Heart left ventricle (tissue), 13 donors: ENCODE results near the gene DVL1.

Source experiments
- POLR2A ChIP-seq, 2 donors: fragments of 450-650 bp; IDR thresholded peaks; one replicate each; pipeline ENCODE4 v1.6.1; 2017; ENCODE audit warnings: antibody characterized with exemption in 2 of 2, mild to moderate bottlenecking in 2 of 2, moderate library complexity in 2 of 2
- TF ChIP-seq, protein P1 (sequence below), 12 donors: fragments of 200-600 bp; sonication (generic) in 4 of 12; IDR thresholded peaks; one replicate each; pipeline versions ENCODE4 v1.5.0 to v1.8.0; 2018 to 2022; ENCODE audit warnings: antibody characterized with exemption in 12 of 12, mild to moderate bottlenecking in 5 of 12
- donor health status: ischemic (EF 13 %, LVEDD 7.1; RV severe dilation, severe dysfunction).
- donor health status: DM: no; HTN: yes; CAD: no.
- donor health status: DM: no; HTN: no; CAD: no.
- donor health status: ischemic (EF 25% LVEDD 6.9; RV normal size, moderate dysfunction).
- donor health status: ischemic (EF 25% LVEDD 5.7; RV mildly dilated, moderate dysfunction).
- donor health status: ischemic (EF 35%, LVEDD 5.7; RV mildly dilated, moderate dysfunction).
- donor health status: nonischemic (EF 11% LVEDD 7.7; RV severe dilation, severe dysfunction).
- donor health status: DM: yes; HTN: yes; CAD: no.
- donor health status: PGD.
- donor health status: ischemic (EF 29% LVEDD 5.4; RV normal size, mild dysfunction).
- donor health status: nonischemic (EF 23%, LVEDD 6.1; RV moderate dilation, normal function).

DNA sequence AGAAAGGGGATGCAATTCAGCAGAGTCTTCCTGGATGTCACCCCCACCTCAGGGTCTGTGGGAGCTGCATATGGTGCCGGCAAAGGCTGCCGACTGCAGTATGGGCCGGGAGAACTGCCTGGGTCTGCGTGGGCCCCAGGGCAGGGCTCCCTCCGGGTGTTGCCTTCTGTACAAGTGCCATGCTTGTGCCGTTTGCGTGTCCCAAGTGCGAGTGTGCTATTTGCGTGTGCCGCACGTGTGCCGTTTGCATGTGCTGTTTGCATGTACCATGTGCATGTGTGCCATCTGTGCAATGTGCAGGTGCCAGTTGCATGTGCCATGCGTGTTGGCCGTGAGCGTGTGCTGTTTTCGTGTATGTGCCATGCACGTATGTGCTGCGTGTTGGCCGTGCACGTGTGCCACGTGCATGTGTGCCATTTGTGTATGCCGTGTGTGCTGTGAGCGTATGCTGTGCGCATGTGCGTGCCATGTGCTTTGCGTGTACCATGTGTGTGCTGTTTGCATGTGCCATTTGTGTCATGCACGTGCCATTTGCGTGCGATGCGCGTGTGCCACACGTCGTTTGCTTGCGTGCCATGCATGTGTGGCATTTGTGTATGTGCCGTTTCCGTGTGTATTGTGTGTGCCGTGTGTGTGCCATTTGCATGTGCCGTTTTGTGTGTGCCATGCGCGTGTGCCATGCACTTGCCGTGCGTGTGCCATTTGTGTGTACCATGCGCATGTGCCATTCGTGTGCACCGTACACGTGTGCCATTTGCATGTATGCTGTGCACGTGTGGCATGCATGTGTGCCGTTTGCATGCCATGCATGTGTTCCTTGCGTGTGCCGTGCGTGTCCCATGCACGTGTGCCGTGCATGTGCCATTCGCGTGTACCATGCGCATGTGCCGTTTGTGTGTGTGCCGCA is 19.7 kb downstream of the DVL1 start:
- TF ChIP-seq, protein P1, sequence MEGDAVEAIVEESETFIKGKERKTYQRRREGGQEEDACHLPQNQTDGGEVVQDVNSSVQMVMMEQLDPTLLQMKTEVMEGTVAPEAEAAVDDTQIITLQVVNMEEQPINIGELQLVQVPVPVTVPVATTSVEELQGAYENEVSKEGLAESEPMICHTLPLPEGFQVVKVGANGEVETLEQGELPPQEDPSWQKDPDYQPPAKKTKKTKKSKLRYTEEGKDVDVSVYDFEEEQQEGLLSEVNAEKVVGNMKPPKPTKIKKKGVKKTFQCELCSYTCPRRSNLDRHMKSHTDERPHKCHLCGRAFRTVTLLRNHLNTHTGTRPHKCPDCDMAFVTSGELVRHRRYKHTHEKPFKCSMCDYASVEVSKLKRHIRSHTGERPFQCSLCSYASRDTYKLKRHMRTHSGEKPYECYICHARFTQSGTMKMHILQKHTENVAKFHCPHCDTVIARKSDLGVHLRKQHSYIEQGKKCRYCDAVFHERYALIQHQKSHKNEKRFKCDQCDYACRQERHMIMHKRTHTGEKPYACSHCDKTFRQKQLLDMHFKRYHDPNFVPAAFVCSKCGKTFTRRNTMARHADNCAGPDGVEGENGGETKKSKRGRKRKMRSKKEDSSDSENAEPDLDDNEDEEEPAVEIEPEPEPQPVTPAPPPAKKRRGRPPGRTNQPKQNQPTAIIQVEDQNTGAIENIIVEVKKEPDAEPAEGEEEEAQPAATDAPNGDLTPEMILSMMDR (IDR thresholded peaks at IDR 0.05), result no peak
- peak in 1 of 2 donors; percentile 30 for TF ChIP-seq POLR2A (IDR thresholded peaks at IDR 0.05)
